CD4-positive, alpha-beta T cell treated with Interleukin-6 at 100 ng/mL for 8 hours (primary cell): ENCODE measurements around the gene RBM47.
"Not testable (repeated sequence)": the region's sequence is repeated elsewhere in the genome, so short reads cannot be mapped to it uniquely, and the experiment has no call there.

ENCODE experiments used
- DNase-seq: peaks from one replicate; pipeline ENCODE4 v3.0.0-alpha.2; 2020; ENCODE audit warnings: mixed read lengths, low spot score

The RBM47 gene

GRCh38 chr4:40486534-40486933 lies 143.1 kb downstream of the RBM47 start:
- no peak for DNase-seq

- no peak for DNase-seq
Measured at GRCh38 chr4:40484346-40485090, 145.1 kb downstream of the RBM47 start.

- no peak for DNase-seq
Measured at GRCh38 chr4:40482985-40483647, 146.5 kb downstream of the RBM47 start.

GRCh38 chr4:40481977-40482376 lies 147.7 kb downstream of the RBM47 start:
- DNase-seq: no peak

GRCh38 chr4:40480291-40480690 lies 149.4 kb downstream of the RBM47 start:
- DNase-seq: no peak

- DNase-seq: no peak
Measured at GRCh38 chr4:40479378-40479777, 150.3 kb downstream of the RBM47 start.

GRCh38 chr4:40475609-40476008 lies 154.1 kb downstream of the RBM47 start:
- no peak for DNase-seq

- no peak for DNase-seq
Measured at GRCh38 chr4:40473578-40474388, 155.9 kb downstream of the RBM47 start.

- DNase-seq: no peak
Measured at GRCh38 chr4:40471923-40472322, 157.7 kb downstream of the RBM47 start.

GRCh38 chr4:40466789-40467188 lies 162.9 kb downstream of the RBM47 start:
- no peak for DNase-seq

- DNase-seq: no peak
Measured at GRCh38 chr4:40462326-40462725, 167.3 kb downstream of the RBM47 start.

- no peak for DNase-seq
Measured at GRCh38 chr4:40461879-40462278, 167.8 kb downstream of the RBM47 start.

- no peak for DNase-seq
Measured at GRCh38 chr4:40461062-40461461, 168.6 kb downstream of the RBM47 start.

- DNase-seq: no peak
Measured at GRCh38 chr4:40458683-40459082, 171.0 kb downstream of the RBM47 start.

- DNase-seq: no peak
Measured at GRCh38 chr4:40458109-40458508, 171.6 kb downstream of the RBM47 start.

- DNase-seq: no peak
Measured at GRCh38 chr4:40455340-40455902, 174.2 kb downstream of the RBM47 start.

- DNase-seq: no peak
Measured at GRCh38 chr4:40454816-40455215, 174.8 kb downstream of the RBM47 start.

GRCh38 chr4:40453912-40454311 lies 175.8 kb downstream of the RBM47 start:
- no peak for DNase-seq

- DNase-seq: no peak
Measured at GRCh38 chr4:40448875-40449274, 180.8 kb downstream of the RBM47 start.

GRCh38 chr4:40446839-40447238 lies 182.8 kb downstream of the RBM47 start:
- no peak for DNase-seq

- DNase-seq: not testable (repeated sequence)
Measured at GRCh38 chr4:40446261-40446750, 183.4 kb downstream of the RBM47 start.

GRCh38 chr4:40445671-40446070 lies 184.0 kb downstream of the RBM47 start:
- DNase-seq: no peak
